ENCODE data around the gene KRT84. TPM values are rescaled to one million over a fixed set of nuclear protein-coding genes. Genes with fewer than 3 reads are reported as not detected.
"Not testable (repeated sequence)": the region's sequence is repeated elsewhere in the genome, so short reads cannot be mapped to it uniquely, and the experiment has no call there.

KRT84 gene
- total RNA-seq, 1 experiment from 2014 or later = not detected

- 0 out of 2 replicates have a peak, but pooled peaks cover 3% of the 10 kb centered on the region for H3K4me1 ChIP-seq (ENCODE audit: low read length)
- no peaks in the 10 kb centered on the region for H3K9me2 ChIP-seq (replicated peaks; ENCODE audit: insufficient read depth, low read length)
- no peak overlapping the region for H3K4me2 ChIP-seq (ENCODE audit: low read depth, low read length, poor library complexity, severe bottlenecking)
- H2AFZ ChIP-seq (ENCODE audit: low read length) = no peak overlapping the region
- no peaks in the 10 kb centered on the region for H3K36me3 ChIP-seq (ENCODE audit: insufficient read depth, low read length)
- no peaks in the 10 kb centered on the region for H4K20me1 ChIP-seq (ENCODE audit: insufficient read depth, low read depth, low read length)
- no peaks in the 10 kb centered on the region for H3K27me3 ChIP-seq (ENCODE audit: low read length)
- H3K4me3 ChIP-seq (ENCODE audit: low read length) = no peak overlapping the region
- no peak overlapping the region for H3K9ac ChIP-seq (ENCODE audit: low read length)
- H3K27ac ChIP-seq (ENCODE audit: low read length) = no peak overlapping the region
- no peaks in the 10 kb centered on the region for H3K79me2 ChIP-seq (ENCODE audit: low read length)
- DNase-seq = no peak
- no peaks in the 10 kb centered on the region for H3K9me3 ChIP-seq (ENCODE audit: low read length)
Observed at GRCh38 chr12:52351196-52352059, 34.0 kb downstream of the KRT84 start.

GRCh38 chr12:52350786-52351185 lies 34.7 kb downstream of the KRT84 start:
- H3K79me2 ChIP-seq (ENCODE audit: low read length) = no peaks in the 10 kb centered on the region
- H3K4me2 ChIP-seq (ENCODE audit: low read depth, low read length, poor library complexity, severe bottlenecking) = no peak overlapping the region
- no peak for DNase-seq
- H3K27ac ChIP-seq (ENCODE audit: low read length) = no peak overlapping the region
- H3K9me3 ChIP-seq (ENCODE audit: low read length) = no peaks in the 10 kb centered on the region
- 0 out of 2 replicates have a peak, but pooled peaks cover 3% of the 10 kb centered on the region for H3K4me1 ChIP-seq (ENCODE audit: low read length)
- H3K27me3 ChIP-seq (ENCODE audit: low read length) = no peaks in the 10 kb centered on the region
- H3K4me3 ChIP-seq (ENCODE audit: low read length) = no peak overlapping the region
- H2AFZ ChIP-seq (ENCODE audit: low read length) = no peak overlapping the region
- H4K20me1 ChIP-seq (ENCODE audit: insufficient read depth, low read depth, low read length) = no peaks in the 10 kb centered on the region
- H3K9ac ChIP-seq (ENCODE audit: low read length) = no peak overlapping the region
- no peaks in the 10 kb centered on the region for H3K36me3 ChIP-seq (ENCODE audit: insufficient read depth, low read length)
- no peaks in the 10 kb centered on the region for H3K9me2 ChIP-seq (replicated peaks; ENCODE audit: insufficient read depth, low read length)

DNA sequence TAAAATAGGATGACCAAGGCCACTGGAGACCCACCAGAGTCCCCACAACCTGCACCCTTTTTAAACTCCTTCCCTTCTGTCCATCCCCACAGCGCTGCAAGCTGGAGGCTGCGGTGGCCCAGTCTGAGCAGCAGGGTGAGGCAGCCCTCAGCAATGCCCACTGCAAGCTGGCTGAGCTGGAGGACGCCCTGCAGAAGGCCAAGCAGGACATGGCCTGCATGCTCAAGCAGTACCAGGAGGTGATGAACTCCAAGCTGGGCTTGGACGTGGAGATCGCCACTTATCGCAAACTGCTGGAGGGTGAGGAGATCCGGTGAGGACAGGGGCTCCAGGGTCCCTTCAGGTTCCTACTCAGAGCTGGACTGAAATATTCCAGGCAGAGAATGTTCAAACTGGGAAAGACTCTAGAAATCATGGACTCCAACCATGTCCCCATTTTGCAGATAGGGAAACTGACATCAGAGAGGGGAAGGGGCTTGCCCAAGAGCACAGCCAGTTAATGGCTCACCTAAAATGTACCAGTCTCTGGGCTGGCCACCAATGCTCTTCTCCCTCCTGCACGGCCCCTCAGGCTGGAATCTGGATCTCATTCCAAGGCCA lies 35.3 kb downstream of the KRT84 start:
- no peak overlapping the region for H3K4me2 ChIP-seq (ENCODE audit: low read depth, low read length, poor library complexity, severe bottlenecking)
- H3K36me3 ChIP-seq (ENCODE audit: insufficient read depth, low read length) = no peaks in the 10 kb centered on the region
- no peak overlapping the region for H3K4me3 ChIP-seq (ENCODE audit: low read length)
- no peaks in the 10 kb centered on the region for H3K9me2 ChIP-seq (replicated peaks; ENCODE audit: insufficient read depth, low read length)
- H2AFZ ChIP-seq (ENCODE audit: low read length) = no peak overlapping the region
- H3K79me2 ChIP-seq (ENCODE audit: low read length) = no peaks in the 10 kb centered on the region
- H3K4me1 ChIP-seq (ENCODE audit: low read length) = 0 out of 2 replicates have a peak, but pooled peaks cover 3% of the 10 kb centered on the region
- H3K27ac ChIP-seq (ENCODE audit: low read length) = no peak overlapping the region
- H3K9me3 ChIP-seq (ENCODE audit: low read length) = no peaks in the 10 kb centered on the region
- no peak overlapping the region for H3K9ac ChIP-seq (ENCODE audit: low read length)
- no peaks in the 10 kb centered on the region for H3K27me3 ChIP-seq (ENCODE audit: low read length)
- H4K20me1 ChIP-seq (ENCODE audit: insufficient read depth, low read depth, low read length) = no peaks in the 10 kb centered on the region
- no peak for DNase-seq

DNA sequence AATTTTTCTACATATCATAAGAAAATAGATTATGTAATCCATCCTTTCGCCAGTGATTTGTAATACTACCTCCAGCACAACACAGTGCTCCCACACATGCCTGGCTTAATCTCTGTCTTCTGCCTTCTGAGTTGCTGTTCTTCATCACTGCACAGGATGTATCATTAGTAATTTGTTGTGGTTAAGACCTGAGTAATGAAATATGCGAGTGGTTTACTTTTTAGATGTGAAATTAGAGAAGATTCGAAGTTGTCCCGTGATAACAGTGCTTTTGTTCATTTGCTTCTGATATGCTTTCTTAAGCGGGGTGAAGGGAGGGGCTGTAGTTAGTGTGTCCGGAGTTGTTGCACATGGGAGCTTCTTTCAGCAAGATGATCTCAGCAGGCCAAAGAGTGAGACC lies 36.3 kb downstream of the KRT84 start:
- no peaks in the 10 kb centered on the region for H4K20me1 ChIP-seq (ENCODE audit: insufficient read depth, low read depth, low read length)
- no peak overlapping the region for H3K9ac ChIP-seq (ENCODE audit: low read length)
- no peaks in the 10 kb centered on the region for H3K9me2 ChIP-seq (replicated peaks; ENCODE audit: insufficient read depth, low read length)
- H3K79me2 ChIP-seq (ENCODE audit: low read length) = no peaks in the 10 kb centered on the region
- no peak for DNase-seq
- H3K4me1 ChIP-seq (ENCODE audit: low read length) = 0 out of 2 replicates have a peak, but pooled peaks cover under 1% of the 10 kb centered on the region
- H2AFZ ChIP-seq (ENCODE audit: low read length) = no peak overlapping the region
- no peak overlapping the region for H3K4me3 ChIP-seq (ENCODE audit: low read length)
- H3K27me3 ChIP-seq (ENCODE audit: low read length) = no peaks in the 10 kb centered on the region
- no peak overlapping the region for H3K27ac ChIP-seq (ENCODE audit: low read length)
- no peaks in the 10 kb centered on the region for H3K9me3 ChIP-seq (ENCODE audit: low read length)
- H3K4me2 ChIP-seq (ENCODE audit: low read depth, low read length, poor library complexity, severe bottlenecking) = no peak overlapping the region
- H3K36me3 ChIP-seq (ENCODE audit: insufficient read depth, low read length) = no peaks in the 10 kb centered on the region

- Histone ChIP-seq H4K20me1 (ENCODE audit: insufficient read depth, low read depth, low read length) (no peaks in the 10 kb centered on the region), H3K4me2 (ENCODE audit: low read depth, low read length, poor library complexity, severe bottlenecking) (no peak overlapping the region), H3K4me1 (ENCODE audit: low read length) (no peaks in the 10 kb centered on the region), H3K9me3 (ENCODE audit: low read length) (no peaks in the 10 kb centered on the region), H3K9me2 (replicated peaks; ENCODE audit: insufficient read depth, low read length) (no peaks in the 10 kb centered on the region), H3K79me2 (ENCODE audit: low read length) (no peaks in the 10 kb centered on the region), H3K27me3 (ENCODE audit: low read length) (0 out of 2 replicates have a peak, but pooled peaks cover 3% of the 10 kb centered on the region), H3K27ac (ENCODE audit: low read length) (no peak overlapping the region), H3K9ac (ENCODE audit: low read length) (no peak overlapping the region), H2AFZ (ENCODE audit: low read length) (no peak overlapping the region), H3K36me3 (ENCODE audit: insufficient read depth, low read length) (no peaks in the 10 kb centered on the region), H3K4me3 (ENCODE audit: low read length) (no peak overlapping the region)
- no peak for DNase-seq
Observed at GRCh38 chr12:52347551-52348510, 37.6 kb downstream of the KRT84 start.

DNA sequence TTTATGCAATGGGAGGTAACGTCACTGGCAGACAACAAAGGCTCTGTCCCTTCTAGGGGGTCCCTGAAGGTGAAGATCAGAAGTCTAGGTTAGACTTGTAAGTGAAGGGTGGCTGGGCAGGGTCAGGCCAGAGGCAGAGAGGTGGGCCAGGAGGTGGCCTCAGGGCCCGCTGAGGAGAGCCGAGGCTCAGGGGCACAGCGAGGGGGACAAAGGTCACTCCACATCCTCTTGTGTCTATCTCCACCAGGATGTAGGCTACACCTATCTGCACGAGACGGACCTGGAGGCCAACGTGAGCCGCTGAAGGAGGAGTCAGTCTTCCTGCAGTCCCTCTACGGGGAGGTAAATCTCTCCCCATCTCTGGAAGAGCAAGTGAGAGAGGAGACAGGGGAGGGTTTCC lies 38.4 kb downstream of the KRT84 start:
- no peak overlapping the region for H3K4me2 ChIP-seq (ENCODE audit: low read depth, low read length, poor library complexity, severe bottlenecking)
- H3K4me1 ChIP-seq (ENCODE audit: low read length) = no peaks in the 10 kb centered on the region
- no peak overlapping the region for H3K9ac ChIP-seq (ENCODE audit: low read length)
- H4K20me1 ChIP-seq (ENCODE audit: insufficient read depth, low read depth, low read length) = no peaks in the 10 kb centered on the region
- H3K9me2 ChIP-seq (replicated peaks; ENCODE audit: insufficient read depth, low read length) = no peaks in the 10 kb centered on the region
- H3K9me3 ChIP-seq (ENCODE audit: low read length) = no peaks in the 10 kb centered on the region
- H3K27me3 ChIP-seq (ENCODE audit: low read length) = 0 out of 2 replicates have a peak, but pooled peaks cover 3% of the 10 kb centered on the region
- H2AFZ ChIP-seq (ENCODE audit: low read length) = no peak overlapping the region
- no peak for DNase-seq
- H3K36me3 ChIP-seq (ENCODE audit: insufficient read depth, low read length) = no peaks in the 10 kb centered on the region
- no peak overlapping the region for H3K27ac ChIP-seq (ENCODE audit: low read length)
- H3K79me2 ChIP-seq (ENCODE audit: low read length) = no peaks in the 10 kb centered on the region
- no peak overlapping the region for H3K4me3 ChIP-seq (ENCODE audit: low read length)

DNA sequence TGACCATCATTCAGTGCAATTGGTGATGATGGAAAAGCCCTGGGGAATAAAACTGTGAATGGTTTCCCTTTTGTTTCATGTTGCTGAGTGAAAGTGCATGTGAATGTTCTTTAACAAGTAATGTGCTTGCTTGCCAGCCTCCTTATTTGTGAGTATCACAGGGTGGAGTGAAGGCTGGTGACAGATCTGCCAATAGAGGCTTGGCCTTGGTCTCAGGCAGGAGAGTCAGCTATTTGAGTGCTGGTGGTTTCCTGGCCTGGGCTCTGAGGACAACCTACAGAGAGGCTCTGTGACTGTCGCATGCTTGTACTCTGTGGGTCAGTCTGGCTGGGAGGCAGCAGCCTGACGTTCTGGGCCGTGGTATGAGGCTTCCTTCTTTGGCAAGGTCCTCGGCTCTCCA lies 38.9 kb downstream of the KRT84 start:
- H4K20me1 ChIP-seq (ENCODE audit: insufficient read depth, low read depth, low read length) = no peaks in the 10 kb centered on the region
- H3K27ac ChIP-seq (ENCODE audit: low read length) = no peak overlapping the region
- no peak overlapping the region for H3K4me2 ChIP-seq (ENCODE audit: low read depth, low read length, poor library complexity, severe bottlenecking)
- no peaks in the 10 kb centered on the region for H3K9me3 ChIP-seq (ENCODE audit: low read length)
- H3K36me3 ChIP-seq (ENCODE audit: insufficient read depth, low read length) = no peaks in the 10 kb centered on the region
- H3K27me3 ChIP-seq (ENCODE audit: low read length) = 0 out of 2 replicates have a peak, but pooled peaks cover 3% of the 10 kb centered on the region
- H3K4me3 ChIP-seq (ENCODE audit: low read length) = no peak overlapping the region
- no peak overlapping the region for H2AFZ ChIP-seq (ENCODE audit: low read length)
- H3K4me1 ChIP-seq (ENCODE audit: low read length) = no peaks in the 10 kb centered on the region
- no peaks in the 10 kb centered on the region for H3K9me2 ChIP-seq (replicated peaks; ENCODE audit: insufficient read depth, low read length)
- no peak overlapping the region for H3K9ac ChIP-seq (ENCODE audit: low read length)
- DNase-seq = no peak
- no peaks in the 10 kb centered on the region for H3K79me2 ChIP-seq (ENCODE audit: low read length)

DNA sequence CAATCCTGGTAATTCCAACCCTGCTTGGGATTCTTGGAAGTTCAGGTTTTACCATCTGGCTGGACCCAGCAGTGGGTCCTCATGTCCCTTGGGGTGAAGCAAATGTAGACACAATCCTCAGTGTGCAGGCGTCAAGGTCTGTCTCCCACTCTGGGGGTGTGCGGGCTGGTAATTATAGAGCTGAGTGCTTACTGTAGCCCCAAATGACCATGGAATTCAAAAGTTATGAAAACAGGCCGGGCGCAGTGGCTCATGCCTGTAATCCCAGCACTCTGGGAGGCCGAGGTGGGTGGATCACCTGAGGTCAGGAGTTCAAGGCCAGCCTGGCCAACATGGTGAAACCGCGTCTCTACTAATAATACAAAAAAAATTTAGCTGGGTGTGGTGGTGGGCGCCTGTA lies 40.4 kb downstream of the KRT84 start:
- not testable (repeated sequence) for H3K4me2 ChIP-seq (ENCODE audit: low read depth, low read length, poor library complexity, severe bottlenecking)

More for the DNA sequence above, 40.4 kb downstream of the KRT84 start:
- not testable (repeated sequence) for H3K27me3 ChIP-seq (ENCODE audit: low read length); DNase-seq; H3K79me2 ChIP-seq (ENCODE audit: low read length); H2AFZ ChIP-seq (ENCODE audit: low read length); H3K9ac ChIP-seq (ENCODE audit: low read length); H3K4me3 ChIP-seq (ENCODE audit: low read length); H3K36me3 ChIP-seq (ENCODE audit: insufficient read depth, low read length); H3K9me3 ChIP-seq (ENCODE audit: low read length); H3K9me2 ChIP-seq (replicated peaks; ENCODE audit: insufficient read depth, low read length); H3K4me1 ChIP-seq (ENCODE audit: low read length); H3K27ac ChIP-seq (ENCODE audit: low read length); H4K20me1 ChIP-seq (ENCODE audit: insufficient read depth, low read depth, low read length)

Measured in Karpas-422 (cell line).